GM19324 (cell line): ENCODE measurements around the gene LRRC1.

Source experiments
- ATAC-seq: cut with Tn5 transposase; IDR thresholded peaks from one replicate; pipeline ENCODE4 v1.9.1; 2021; ENCODE audit warnings: mild to moderate bottlenecking, moderate library complexity; ENCODE audit not compliant: unreplicated experiment, low FRiP score

Gene LRRC1

GRCh38 chr6:53813801-53814200, 19.0 kb downstream of the LRRC1 start:
- no peak for ATAC-seq

GRCh38 chr6:53814353-53814752, 19.5 kb downstream of the LRRC1 start:
- ATAC-seq, result no peak

GRCh38 chr6:53815381-53816119, 20.7 kb downstream of the LRRC1 start:
- no peak for ATAC-seq

GRCh38 chr6:53818858-53819609, 24.2 kb downstream of the LRRC1 start:
- ATAC-seq, result no peak

GRCh38 chr6:53822401-53823125, 27.8 kb downstream of the LRRC1 start:
- no peak for ATAC-seq

GRCh38 chr6:53824714-53825113, 29.9 kb downstream of the LRRC1 start:
- no peak for ATAC-seq

- ATAC-seq, result peak; percentile 65
Observed at GRCh38 chr6:53825532-53826321, 30.9 kb downstream of the LRRC1 start.

GRCh38 chr6:53827531-53827930, 32.7 kb downstream of the LRRC1 start:
- ATAC-seq, result no peak

GRCh38 chr6:53828215-53828614, 33.4 kb downstream of the LRRC1 start:
- no peak for ATAC-seq

- ATAC-seq, result no peak
Observed at GRCh38 chr6:53828966-53829697, 34.3 kb downstream of the LRRC1 start.

- ATAC-seq, result no peak
Observed at GRCh38 chr6:53829698-53830221, 35.0 kb downstream of the LRRC1 start.

GRCh38 chr6:53830366-53830765, 35.6 kb downstream of the LRRC1 start:
- ATAC-seq, result no peak

- no peak for ATAC-seq
Observed at GRCh38 chr6:53831081-53831869, 36.5 kb downstream of the LRRC1 start.

GRCh38 chr6:53831936-53832660, 37.3 kb downstream of the LRRC1 start:
- no peak for ATAC-seq

GRCh38 chr6:53833155-53833554, 38.4 kb downstream of the LRRC1 start:
- ATAC-seq, result no peak

- ATAC-seq, result no peak
Observed at GRCh38 chr6:53834132-53834531, 39.3 kb downstream of the LRRC1 start.

GRCh38 chr6:53837865-53838769, 43.3 kb downstream of the LRRC1 start:
- ATAC-seq, result no peak
